ENCODE measurements around the gene ANKRD2.
"Not testable (repeated sequence)": the region's sequence is repeated elsewhere in the genome, so short reads cannot be mapped to it uniquely, and the experiment has no call there.

The ANKRD2 gene

GRCh38 chr10:97571622-97572021 lies 957 bp upstream of the ANKRD2 start:
- DNase-seq (ENCODE audit: low spot score) = no peak

- DNase-seq (ENCODE audit: low spot score) = no peak
Measured at GRCh38 chr10:97573021-97573420, 442 bp downstream of the ANKRD2 start.

GRCh38 chr10:97573672-97574071 lies 1.1 kb downstream of the ANKRD2 start:
- DNase-seq (ENCODE audit: low spot score) = no peak

GRCh38 chr10:97574374-97575126 lies 2.0 kb downstream of the ANKRD2 start:
- peak; percentile 78 for DNase-seq (ENCODE audit: low spot score)

- no peak for DNase-seq (ENCODE audit: low spot score)
Measured at GRCh38 chr10:97575127-97575668, 2.6 kb downstream of the ANKRD2 start.

GRCh38 chr10:97576487-97576886 lies 3.9 kb downstream of the ANKRD2 start:
- not testable (repeated sequence) for DNase-seq (ENCODE audit: low spot score)

- DNase-seq (ENCODE audit: low spot score) = no peak
Measured at GRCh38 chr10:97577701-97578100, 5.1 kb downstream of the ANKRD2 start.

GRCh38 chr10:97578171-97578844 lies 5.7 kb downstream of the ANKRD2 start:
- DNase-seq (ENCODE audit: low spot score) = no peak

GRCh38 chr10:97580421-97581367 lies 8.1 kb downstream of the ANKRD2 start:
- DNase-seq (ENCODE audit: low spot score) = peak; percentile 2

- no peak for DNase-seq (ENCODE audit: low spot score)
Measured at GRCh38 chr10:97582169-97582568, 9.6 kb downstream of the ANKRD2 start.

GRCh38 chr10:97583476-97583875 lies 10.9 kb downstream of the ANKRD2 start:
- peak; percentile 5 for DNase-seq (ENCODE audit: low spot score)

- peak; percentile 88 for DNase-seq (ENCODE audit: low spot score)
Measured at GRCh38 chr10:97584060-97584797, 11.7 kb downstream of the ANKRD2 start, which contains the start of gene HOGA1. Gene HOGA1, plus strand, starts transcription at chr10:97584389. Its CDS starts 315 bp downstream, at chr10:97584704.

GRCh38 chr10:97584798-97585438 lies 12.3 kb downstream of the ANKRD2 start:
- DNase-seq (ENCODE audit: low spot score) = no peak

GRCh38 chr10:97585439-97585811 lies 12.8 kb downstream of the ANKRD2 start:
- no peak for DNase-seq (ENCODE audit: low spot score)

- no peak for DNase-seq (ENCODE audit: low spot score)
Measured at GRCh38 chr10:97587183-97587582, 14.6 kb downstream of the ANKRD2 start.

- no peak for DNase-seq (ENCODE audit: low spot score)
Measured at GRCh38 chr10:97589479-97589878, 16.9 kb downstream of the ANKRD2 start, which contains the start of gene C10orf62. Gene C10orf62, plus strand, starts transcription at chr10:97589721. Its CDS starts 177 bp downstream, at chr10:97589898.

- DNase-seq (ENCODE audit: low spot score) = no peak
Measured at GRCh38 chr10:97590082-97590747, 17.6 kb downstream of the ANKRD2 start.

GRCh38 chr10:97590748-97591495 lies 18.3 kb downstream of the ANKRD2 start:
- no peak for DNase-seq (ENCODE audit: low spot score)

GRCh38 chr10:97593421-97593820 lies 20.8 kb downstream of the ANKRD2 start:
- DNase-seq (ENCODE audit: low spot score) = peak; percentile 36
